ENCODE measurements around the gene TMIGD1. TPM values are rescaled to one million over a fixed set of nuclear protein-coding genes. Genes with fewer than 3 reads are reported as not detected.
"Not testable (repeated sequence)": the region's sequence is repeated elsewhere in the genome, so short reads cannot be mapped to it uniquely, and the experiment has no call there.

Gene TMIGD1
- polyA plus RNA-seq, 1 donor, result 0.78 TPM

DNA sequence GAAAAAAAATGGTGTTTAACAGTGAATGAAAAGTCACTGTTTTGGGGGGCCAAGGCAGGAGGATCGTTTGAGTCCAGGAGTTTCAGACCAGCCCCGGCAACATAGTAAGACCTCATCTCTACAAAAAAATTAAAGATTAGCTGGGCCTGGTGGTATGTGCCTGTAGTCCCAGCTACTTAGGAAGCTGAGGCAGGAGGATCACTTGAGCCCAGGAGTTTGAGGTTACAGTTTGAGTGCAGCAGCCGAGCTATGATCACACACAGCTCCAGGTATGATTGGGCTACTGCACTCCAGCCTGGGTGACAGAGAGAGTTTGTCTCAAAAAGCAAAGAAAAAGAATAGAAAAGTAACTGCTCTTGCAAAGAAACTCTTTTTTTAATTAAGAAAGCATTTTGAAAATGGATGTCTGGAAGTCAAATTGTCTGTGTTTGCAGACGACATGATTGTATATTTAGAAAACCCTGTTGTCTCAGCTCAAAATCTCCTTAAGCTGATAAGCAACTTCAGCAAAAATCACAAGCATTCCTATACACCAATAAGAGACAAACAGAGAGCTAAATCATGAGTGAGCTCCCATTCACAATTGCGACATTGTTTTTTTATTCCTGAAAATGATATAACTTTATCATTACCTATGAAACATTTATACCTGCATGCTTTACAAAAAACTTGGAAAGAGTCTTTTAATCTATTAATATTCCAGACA lies 24.4 kb upstream of the TMIGD1 start:
- no peak for DNase-seq

GRCh38 chr17:30357476-30357875 lies 23.6 kb upstream of the TMIGD1 start:
- no peak for DNase-seq

DNA sequence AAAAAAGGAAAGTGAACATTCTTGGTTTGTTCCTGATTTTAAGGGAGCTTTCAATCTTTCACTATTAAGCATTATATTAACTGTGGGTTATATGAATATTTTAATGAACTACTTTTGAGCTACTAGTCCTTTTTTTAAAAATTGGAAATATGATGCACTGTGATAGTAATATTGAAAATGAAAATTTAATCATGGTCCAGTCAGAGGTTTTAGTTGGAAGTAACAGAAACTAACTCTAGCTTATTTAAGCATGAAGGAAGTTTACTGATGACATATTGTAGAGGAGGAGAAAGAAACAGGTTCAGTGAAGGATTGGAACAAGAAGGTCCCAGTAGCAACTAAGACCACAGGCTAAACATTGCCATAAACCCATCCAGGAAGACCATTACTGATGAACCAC lies 20.8 kb upstream of the TMIGD1 start:
- DNase-seq, result no peak

DNA sequence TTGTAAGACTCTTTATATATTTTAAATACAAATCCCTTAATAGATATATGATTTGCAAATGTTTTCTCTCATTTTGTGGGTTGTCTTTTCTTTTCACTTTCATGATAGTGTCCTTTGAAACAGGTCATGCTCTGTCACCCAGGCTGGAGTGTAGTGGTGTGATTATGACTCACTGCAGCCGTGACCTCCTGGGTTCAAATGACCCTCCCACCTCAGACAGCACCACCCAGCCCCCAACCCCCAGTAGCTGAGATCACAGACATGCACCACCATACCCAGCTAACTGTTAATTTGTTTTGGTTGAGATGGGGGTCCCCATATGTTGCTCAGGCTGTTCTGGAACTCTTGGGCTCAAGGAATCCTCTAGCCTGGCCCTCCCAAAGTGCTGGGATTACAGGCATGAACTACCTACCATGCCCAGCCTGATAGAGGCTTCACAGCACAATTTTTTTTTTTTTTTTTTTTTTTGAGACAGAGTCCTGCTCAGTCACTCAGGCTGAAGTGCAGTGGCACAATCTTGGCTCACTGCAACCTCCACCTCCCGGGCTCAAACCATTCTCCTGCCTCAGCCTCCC lies 18.5 kb upstream of the TMIGD1 start:
- DNase-seq, result no peak

GRCh38 chr17:30351735-30352134 lies 17.9 kb upstream of the TMIGD1 start:
- no peak for DNase-seq

GRCh38 chr17:30351263-30351662 lies 17.4 kb upstream of the TMIGD1 start:
- not testable (repeated sequence) for DNase-seq

GRCh38 chr17:30349252-30349651 lies 15.4 kb upstream of the TMIGD1 start:
- DNase-seq, result no peak

DNA sequence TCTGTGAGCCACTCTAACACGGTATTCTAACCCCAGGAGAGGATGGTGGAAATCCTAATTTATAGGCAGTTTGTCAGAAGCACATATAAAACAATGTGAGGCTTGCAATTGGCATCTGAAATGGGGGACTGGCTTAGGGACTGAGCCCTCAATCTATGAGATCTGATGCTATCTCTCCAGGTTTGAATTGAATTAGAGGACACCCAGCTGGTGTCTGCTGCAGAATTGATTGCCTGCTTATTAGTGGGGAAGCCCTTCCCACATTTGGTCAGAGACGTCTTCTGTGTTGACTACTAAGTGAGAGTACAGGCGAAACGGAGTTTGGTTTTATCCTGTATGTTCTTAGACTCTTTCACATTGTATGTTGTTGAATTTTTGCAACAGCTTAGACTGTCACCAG lies 13.6 kb upstream of the TMIGD1 start:
- no peak for DNase-seq

DNA sequence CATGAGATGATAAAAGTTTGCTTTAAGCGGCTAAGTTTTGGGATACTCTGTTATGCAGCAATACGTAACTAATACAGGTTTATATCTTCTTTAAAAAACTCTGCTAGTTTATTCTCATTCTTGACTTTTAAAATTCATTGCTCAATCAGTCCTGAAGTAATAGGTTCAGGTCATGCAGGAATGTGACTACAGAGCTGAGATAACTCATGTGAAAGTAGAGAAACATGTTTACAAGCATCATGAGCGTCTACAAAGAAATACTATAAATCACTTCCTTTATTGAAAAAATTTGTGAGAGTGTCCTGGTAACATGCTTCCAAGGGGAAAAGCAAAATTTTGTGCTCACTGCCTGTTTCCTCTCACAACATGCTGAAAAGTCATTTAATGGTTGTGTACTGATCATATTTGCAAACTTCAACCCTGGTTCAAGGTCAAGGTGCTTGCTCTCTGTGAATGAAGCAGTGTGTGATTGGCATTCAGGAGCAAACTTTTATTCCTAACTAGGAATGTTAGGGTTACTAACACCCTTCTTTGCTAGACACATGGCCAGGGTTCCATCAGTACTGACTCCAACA lies 12.5 kb upstream of the TMIGD1 start:
- DNase-seq, result no peak

GRCh38 chr17:30345527-30346075 lies 11.7 kb upstream of the TMIGD1 start:
- no peak for DNase-seq

DNA sequence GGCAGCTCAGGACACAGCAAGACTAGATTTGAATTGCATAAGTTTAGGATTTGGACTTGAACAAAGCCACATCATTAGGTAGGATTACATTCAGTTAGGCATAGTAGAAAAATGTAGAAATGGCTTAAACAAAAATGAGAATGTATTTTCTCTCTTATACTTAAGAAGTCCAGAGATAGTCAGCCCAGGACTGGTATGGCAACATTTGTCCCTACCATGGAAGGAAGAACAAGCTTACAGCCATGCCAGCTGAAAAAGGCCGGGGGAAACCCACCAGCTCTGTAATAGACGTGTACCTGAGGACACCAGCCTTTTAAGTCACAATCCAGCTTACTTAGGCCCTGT lies 11.2 kb upstream of the TMIGD1 start:
- DNase-seq, result no peak

GRCh38 chr17:30344283-30345088 lies 10.6 kb upstream of the TMIGD1 start:
- peak; percentile 25 for DNase-seq

DNA sequence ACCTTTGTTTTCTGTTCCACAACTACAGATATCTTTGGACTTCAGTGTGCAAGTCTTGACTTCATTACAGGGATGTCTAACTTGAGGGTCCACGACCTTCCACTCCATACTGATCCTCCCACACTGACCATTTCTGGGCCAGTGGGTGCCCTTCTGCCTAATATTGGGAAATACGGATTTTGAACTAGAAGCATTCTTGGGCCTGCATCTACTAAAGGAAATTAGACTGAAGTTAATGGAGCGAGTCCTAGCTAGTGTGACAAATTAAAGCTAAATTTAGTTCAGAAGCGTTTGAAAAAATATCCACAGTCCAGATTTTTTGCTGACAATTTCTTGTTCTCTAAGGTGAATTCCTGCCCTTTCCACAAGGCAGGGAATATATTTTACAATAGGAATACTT lies 9.9 kb upstream of the TMIGD1 start:
- no peak for DNase-seq

- DNase-seq, result not testable (repeated sequence)
Measured at GRCh38 chr17:30343244-30343643, 9.4 kb upstream of the TMIGD1 start.

- DNase-seq, result no peak
Measured at GRCh38 chr17:30341703-30342249, 7.9 kb upstream of the TMIGD1 start.

- no peak for DNase-seq
Measured at GRCh38 chr17:30340801-30341356, 7.0 kb upstream of the TMIGD1 start.

GRCh38 chr17:30339086-30339485 lies 5.2 kb upstream of the TMIGD1 start:
- no peak for DNase-seq

DNA sequence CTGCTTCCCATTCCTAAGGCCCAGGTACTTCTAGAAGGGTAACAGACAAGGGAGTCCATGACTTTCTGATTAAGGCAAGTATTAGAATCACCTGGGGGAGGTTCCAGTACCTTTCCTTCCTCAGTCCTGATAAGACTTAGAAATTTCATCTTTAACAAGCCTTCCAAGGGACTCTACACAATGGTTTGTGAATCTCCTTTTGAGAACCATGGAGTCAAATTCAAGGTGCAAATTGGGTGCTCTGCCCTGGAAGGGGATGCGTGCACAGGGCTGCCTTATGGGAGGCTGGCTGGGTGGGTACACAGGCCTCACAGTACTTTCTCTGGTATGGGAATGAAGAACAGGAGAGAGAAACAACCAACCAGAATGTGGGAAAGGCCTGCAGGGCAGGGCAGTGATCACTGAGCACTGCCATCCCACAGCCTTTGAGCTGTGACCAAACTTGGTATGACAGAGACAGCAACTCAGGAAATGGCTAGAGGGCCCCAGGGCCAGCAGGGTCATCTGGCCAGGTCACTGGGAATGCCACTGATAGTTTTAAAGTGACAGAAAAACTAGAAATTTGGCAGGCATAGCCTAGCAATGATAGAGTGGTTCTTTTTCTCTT lies 3.6 kb upstream of the TMIGD1 start:
- no peak for DNase-seq

GRCh38 chr17:30336369-30337171 lies 2.7 kb upstream of the TMIGD1 start:
- peak; percentile 34 for DNase-seq

DNA sequence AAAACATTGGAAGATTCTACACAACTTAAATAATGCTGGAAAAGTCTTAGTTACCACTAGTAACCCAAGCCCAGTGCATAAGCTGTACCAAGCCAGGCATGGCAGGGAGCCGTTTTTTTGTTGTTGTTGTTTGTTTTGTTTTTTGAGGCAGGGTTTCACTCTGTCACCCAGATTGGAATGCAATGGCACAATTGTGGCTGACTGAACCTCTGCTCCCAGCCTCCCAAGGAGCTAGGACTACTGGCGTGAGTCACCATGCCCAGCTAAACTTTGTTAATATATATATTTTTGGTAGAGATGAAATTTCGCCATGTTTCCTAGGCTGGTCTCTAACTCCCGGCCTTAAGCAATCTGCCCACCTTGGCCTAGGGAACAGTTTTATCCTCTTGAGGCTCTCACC lies 564 bp upstream of the TMIGD1 start:
- no peak for DNase-seq

DNA sequence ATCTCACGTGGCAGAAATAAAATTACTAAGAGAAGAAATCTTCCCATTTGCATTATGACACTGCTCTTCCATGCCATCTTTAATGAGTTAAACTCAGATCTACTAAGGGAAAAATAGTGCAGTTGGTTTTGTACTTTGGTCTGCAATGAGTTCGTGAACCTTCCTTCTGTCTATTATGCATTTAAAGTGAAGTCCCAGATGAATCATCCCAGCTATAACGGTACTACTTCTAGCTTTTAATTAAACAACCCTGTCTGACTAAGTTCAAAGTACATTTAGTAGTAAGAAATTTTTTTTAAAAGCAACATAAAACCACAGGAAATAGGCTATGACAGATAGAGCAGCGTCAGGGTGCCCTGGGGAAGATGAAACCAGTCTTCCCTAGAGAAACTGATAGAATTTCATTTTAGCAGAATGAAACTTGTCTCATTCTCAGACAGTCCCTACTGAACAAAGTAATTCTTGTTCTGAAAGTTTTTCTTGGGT lies 1.8 kb downstream of the TMIGD1 start:
- no peak for DNase-seq
